ENCODE data around the gene EBI3.

GRCh38 chr19:4284176-4284958 is 55.0 kb downstream of the EBI3 start:
- no peak for TF ChIP-seq POLR2AphosphoS5 (IDR thresholded peaks at IDR 0.05; ENCODE audit: low read depth, low read length)
- no peak for TF ChIP-seq CTCF (IDR thresholded peaks at IDR 0.05)
- no peak for TF ChIP-seq REST (IDR thresholded peaks at IDR 0.05; ENCODE audit: insufficient read depth in 1 of 2, low read depth in 2 of 2, low read length in 1 of 2)
- TF ChIP-seq SIN3A (IDR thresholded peaks at IDR 0.05; ENCODE audit: borderline replicate concordance, insufficient read depth, low read depth, low read length): no peak

Measured in Panc1 (cell line).